GM18511 (cell line): ENCODE measurements around the gene THSD7B.

Source experiments
- ATAC-seq: cut with Tn5 transposase; IDR thresholded peaks from one replicate; pipeline ENCODE4 v1.9.1; 2021; ENCODE audit warnings: mild to moderate bottlenecking, moderate library complexity; ENCODE audit not compliant: unreplicated experiment

THSD7B gene

DNA sequence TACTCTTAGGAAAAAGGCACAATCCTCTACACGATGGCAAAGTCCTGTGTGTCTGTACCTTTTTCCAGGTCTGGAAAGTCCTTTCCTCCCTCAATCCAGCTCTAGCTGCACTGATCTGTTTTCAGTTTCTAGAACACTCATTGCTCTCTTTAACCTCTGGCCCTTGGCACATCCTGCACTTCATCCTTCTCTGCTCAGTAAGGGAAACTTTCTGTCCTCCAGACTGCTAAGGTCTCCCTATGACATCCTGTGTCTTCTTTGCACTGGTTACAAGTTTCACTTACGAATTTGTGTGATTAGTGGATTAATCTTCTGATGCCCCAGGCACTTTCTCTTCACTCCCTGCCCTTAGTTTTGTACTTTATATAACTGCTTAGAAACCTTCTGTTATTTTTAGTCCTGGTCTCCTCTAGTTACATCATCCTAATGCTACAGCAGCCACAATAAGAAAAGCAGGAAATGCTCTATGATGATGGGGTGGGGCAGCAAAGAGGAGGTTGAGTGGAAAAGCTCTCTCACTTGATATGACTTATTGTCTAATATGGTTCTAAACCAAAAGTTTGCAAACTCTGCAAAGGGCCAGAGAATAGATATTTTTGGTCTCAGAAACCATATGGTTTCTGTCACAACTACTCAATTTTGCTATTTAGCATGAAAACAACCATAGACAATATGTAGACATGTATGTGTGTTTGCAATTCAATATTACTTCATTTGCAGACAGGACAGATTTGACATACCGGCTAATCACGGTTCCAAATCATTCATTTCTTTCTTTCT is 568.2 kb downstream of the THSD7B start:
- no peak for ATAC-seq

DNA sequence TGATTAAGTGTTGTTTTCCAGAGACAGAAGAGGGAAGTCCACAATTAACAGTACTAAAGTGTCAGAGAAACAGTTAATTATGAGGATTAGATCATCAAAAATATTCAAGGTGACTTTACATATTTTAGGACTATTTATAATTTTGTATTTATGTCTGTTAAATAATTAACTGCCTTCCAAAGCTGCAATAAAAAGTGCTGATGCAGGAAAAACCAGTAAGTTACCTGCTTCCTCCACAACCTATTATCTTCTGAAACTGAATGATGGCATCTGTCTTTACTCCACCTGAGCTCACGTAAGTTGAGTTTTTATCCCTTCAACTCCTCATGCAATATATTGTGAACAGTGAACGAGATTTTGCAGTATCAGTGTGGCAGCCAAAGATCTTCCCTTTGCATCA is 570.7 kb downstream of the THSD7B start:
- ATAC-seq = no peak

DNA sequence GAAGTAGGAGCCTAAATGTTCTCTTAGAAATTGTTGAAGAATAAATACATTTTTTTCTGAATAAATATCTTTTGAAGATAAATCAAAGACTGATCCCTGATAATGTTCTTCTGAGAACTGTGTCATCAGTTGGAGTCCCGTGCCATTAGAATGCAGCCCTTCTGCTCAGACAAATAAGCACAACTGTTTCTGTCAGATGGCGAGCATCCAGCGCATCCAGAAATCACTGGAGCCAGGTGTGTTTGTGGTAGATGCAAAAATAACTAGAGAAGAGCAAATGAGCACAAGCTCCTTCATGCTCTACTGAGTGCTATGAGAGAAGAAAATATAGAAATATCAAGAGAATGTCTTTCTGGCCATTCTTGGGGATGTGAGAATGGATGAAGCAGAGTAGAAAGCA is 573.7 kb downstream of the THSD7B start:
- ATAC-seq = no peak

GRCh38 chr2:137345994-137346393 is 580.6 kb downstream of the THSD7B start:
- no peak for ATAC-seq

GRCh38 chr2:137348301-137348700 is 583.0 kb downstream of the THSD7B start:
- no peak for ATAC-seq

DNA sequence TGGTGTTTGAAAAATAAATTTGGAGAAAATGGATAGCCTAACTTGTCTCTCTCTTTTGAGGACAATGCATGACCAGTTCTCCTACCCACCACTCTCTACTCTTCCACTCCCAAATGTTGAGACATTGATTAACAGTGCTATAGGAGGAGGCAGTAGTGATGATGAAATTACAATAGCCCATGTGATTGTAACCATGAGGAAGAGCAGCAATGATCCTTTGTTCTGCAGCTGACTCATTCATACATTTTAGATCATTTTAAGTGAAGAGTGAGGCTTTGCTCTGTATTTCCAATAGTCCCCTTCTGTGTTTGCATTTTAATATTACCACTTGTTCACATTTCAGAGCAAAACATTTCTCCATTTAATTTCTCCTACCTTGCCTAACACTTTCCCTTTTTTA is 592.3 kb downstream of the THSD7B start:
- ATAC-seq = no peak

- ATAC-seq = no peak
Observed at GRCh38 chr2:137367361-137367760, 602.0 kb downstream of the THSD7B start.

DNA sequence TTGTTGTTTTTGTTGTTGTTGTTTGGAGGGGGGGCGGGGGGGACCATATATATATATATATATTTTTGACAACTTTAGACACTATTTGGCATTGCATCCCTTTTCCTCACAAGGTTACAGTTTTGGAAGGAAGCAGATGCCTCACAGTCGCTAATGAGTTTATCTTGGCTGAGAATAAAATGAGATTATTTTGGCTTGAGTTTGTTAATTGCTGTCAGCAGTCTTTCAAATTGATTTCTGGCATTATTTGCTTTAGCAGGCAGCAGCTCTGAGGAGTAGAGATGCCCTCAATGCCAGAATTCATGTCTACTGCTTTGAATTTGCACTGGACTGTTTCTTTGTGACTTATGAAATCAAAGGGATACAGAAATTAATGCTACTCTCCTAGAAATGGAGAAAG is 603.8 kb downstream of the THSD7B start:
- ATAC-seq = no peak

- no peak for ATAC-seq
Observed at GRCh38 chr2:137379186-137379585, 613.8 kb downstream of the THSD7B start.

GRCh38 chr2:137380610-137381009 is 615.3 kb downstream of the THSD7B start:
- no peak for ATAC-seq

DNA sequence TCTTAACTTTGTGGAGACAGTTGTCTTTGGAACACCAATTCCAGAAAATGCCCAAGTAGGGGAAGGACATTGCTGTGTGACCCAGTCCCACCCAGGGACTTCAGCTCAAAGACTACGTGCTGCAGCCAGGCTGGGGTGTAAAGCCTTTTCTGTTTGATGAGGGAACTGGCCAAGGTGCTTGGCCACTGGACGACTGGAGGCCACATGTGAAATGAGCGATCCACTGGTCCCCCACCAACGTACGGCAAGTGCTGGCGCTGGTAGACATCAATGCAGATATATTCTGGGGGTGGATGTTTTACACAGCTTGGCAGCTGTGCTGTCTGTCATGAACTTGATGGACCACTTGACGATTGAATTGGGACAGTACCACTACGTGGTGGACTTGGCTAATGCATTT is 616.4 kb downstream of the THSD7B start:
- ATAC-seq = no peak

DNA sequence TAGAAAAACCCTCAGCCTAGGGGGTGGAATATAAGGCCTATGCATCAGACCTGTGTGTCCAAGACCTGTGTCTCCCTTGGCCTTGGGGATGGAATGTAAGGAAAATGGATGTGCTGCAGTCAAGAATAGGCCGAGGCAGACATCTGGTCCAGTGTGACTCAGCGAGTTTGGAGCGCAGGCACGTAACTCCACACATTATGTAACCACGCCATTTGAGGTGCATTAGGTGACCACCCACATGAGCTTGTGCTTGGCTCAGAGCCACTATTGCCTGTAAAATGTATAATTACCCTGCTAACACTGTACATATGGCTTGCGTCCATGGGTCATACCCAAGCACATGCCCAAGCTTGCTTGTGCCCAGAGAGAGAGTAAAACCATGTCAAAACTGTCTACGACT is 618.0 kb downstream of the THSD7B start:
- no peak for ATAC-seq

GRCh38 chr2:137387044-137387443 is 621.7 kb downstream of the THSD7B start:
- ATAC-seq = no peak

DNA sequence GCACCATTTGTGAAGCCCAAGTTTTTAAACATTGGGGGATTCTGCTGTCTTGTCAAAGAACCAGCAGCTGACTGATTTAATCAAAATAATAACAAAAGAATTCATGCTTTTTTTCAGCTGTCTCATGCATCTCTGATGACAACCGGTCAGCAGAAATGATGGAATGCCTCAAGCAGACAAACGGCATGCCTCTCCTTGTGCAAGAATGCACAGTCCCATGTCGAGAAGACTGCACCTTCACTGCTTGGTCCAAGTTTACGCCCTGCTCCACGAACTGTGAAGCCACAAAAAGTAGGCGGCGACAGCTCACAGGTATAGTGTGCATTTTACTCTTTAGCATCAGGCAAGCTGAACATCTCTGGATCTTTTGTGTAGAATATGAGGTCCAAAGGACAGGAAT is 640.2 kb downstream of the THSD7B start:
- no peak for ATAC-seq

DNA sequence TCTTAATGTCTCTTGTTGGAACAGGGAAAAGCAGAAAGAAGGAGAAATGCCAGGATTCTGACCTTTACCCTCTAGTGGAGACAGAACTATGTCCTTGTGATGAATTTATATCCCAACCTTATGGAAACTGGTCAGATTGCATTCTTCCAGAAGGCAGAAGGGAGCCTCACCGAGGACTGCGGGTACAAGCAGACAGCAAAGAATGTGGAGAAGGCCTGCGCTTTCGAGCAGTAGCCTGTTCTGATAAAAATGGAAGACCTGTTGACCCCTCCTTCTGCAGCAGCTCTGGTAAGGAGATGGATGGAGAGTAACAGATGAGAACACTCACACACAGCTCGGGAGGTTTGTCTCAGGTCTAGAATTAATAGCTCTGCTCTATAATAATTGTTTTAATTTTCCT is 646.2 kb downstream of the THSD7B start:
- ATAC-seq = no peak

GRCh38 chr2:137420744-137421143 is 655.4 kb downstream of the THSD7B start:
- ATAC-seq = no peak

- ATAC-seq = no peak
Observed at GRCh38 chr2:137435162-137435561, 669.8 kb downstream of the THSD7B start.

GRCh38 chr2:137437386-137437785 is 672.0 kb downstream of the THSD7B start:
- ATAC-seq = no peak

GRCh38 chr2:137444970-137445369 is 679.6 kb downstream of the THSD7B start:
- ATAC-seq = no peak

- no peak for ATAC-seq
Observed at GRCh38 chr2:137449454-137449853, 684.1 kb downstream of the THSD7B start.

DNA sequence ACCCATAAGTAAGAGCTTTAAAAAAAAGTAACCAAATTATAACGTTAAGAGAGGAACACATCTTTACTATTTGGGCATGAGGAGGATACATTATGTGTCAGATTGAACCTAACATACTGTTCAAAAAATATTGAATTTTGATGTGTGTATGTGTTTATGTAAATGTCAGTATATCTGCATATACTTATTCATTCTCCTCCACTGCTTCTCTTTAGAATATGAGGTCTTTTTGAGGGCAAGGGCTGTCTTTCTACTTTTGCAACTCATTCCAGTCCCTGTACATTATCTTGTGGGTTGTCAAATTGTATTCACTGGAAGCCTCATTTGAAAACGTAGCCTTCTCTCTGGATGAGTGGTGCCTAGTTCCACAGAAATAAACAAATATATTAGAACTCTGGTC is 689.5 kb downstream of the THSD7B start:
- ATAC-seq = no peak

- ATAC-seq = peak; percentile 89
Observed at GRCh38 chr2:137467246-137467862, 702.0 kb downstream of the THSD7B start.

DNA sequence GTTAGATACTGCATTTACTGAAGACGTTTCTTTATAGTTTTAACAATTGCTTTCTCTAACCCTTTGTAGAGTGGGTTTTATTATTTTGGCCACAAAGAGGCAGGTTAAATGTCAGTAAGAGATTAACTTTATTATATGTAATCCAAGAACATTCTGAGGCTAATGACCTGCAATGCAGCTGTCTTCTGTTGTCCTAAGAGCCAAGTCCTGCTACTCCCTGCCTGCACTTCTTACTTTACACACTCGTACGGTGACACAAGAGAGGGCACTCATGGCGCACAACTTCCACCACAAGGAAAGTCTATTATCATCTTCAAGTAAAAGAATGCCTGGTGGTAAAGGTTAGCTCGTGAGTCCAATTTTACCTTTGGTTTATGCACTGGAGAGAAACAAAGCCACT is 727.9 kb downstream of the THSD7B start:
- no peak for ATAC-seq
